ENCODE data around the gene SIDT1.

SIDT1 gene

DNA sequence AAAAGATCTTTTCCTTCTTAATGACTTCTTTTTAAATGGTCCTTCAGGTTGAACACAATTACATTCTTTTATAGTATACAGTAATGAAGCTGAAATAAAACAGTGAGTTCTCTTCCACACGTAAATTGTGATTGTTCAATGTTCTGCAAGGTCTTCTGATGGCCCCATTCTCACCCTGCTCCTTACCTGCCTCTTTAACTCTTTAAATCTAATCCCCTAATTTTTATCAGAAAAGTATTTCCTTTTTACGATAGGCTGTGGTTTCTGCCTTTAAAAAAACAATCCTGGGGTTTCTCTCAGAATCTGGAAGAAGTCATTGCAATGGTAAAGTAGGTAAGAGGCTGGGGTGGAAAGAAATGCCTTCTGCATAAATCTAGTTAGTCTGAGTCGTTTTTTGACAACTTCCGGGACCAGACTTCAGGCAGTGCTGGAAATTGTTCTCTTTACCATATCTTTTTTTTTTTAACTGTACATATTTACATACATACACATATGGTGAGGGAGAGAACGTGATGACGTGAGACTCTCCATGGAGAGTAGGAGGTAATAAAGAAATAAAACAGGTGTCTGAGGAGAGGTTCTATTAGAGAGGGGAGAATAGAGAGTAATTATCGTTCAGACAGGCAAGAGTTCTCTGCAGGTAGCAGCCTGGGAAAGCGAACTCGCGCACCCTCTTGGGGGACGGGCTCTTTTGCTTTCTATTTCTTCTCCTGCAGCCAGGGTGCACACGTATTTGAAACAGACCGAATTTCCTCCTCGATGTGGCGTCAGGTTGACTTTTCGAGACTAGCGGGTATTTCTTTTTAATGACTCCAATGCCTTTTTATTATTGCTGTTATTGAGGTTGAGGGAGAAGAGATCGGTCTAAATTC, at the start of gene SIDT1:
Gene SIDT1, plus strand, starts transcription at position 730 of the 872 bp plus-strand sequence. CDS start 467 bp downstream, outside the sequence.
- no peak for FAIRE-seq

DNA sequence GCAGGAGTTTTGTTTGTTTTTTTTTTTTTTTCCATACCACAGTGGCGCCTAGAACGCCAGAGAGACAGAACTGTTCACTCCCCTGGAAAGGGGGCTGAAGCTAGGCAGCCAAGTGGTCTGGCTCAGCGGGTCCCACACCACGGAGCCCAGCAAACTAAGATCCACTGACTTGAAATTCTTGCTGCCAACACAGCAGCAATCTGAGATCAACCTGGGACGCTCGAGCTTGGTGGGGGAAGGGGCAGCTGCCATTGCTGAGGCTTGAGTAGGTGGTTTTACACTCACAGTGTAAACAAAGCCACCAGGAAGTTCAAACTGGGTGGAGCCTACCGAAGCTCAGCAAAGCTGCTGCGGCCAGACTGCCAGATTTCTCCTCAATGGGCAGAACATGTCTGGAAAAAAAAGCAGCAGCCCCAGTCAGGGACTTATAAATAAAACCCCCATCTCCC, 47.2 kb upstream of the SIDT1 start:
- no peak for FAIRE-seq

DNA sequence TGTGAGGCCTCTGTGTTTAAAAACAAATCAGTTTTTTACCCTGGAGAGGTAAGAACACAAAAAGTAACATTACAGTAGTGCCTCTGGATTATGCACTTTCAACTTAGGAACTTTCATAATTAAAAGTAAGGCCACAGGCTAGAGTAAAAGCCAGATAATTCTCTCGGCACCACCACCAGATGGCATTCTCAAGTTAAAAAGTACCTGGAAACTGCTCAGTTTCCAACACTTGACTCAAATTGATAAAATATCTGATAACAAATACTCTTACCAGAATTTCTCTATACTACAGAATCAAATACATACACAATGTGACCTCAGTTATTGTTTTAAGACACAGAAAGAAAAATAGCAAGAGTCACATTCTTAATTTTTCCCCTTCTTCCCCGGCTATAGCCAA, 37.3 kb upstream of the SIDT1 start:
- FAIRE-seq = no peak

DNA sequence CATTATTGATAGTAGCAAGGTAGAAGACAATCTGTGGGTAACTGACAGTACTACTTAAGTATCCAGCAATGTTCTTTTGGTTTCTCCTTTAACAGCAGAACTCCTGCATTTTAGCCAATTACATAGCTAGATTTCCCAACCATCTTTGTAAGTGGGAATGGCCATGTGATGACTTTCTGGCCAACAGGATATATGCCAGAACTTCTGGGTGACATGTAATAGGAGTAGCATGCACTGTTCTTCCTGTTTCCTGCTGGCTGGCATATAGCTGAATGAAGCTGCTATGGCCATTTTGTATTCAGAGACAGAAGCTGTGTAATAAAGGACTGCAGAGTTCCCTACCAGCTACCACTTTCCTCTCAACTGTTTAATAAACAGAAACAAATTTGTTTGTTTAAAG, 35.4 kb upstream of the SIDT1 start:
- FAIRE-seq = no peak

DNA sequence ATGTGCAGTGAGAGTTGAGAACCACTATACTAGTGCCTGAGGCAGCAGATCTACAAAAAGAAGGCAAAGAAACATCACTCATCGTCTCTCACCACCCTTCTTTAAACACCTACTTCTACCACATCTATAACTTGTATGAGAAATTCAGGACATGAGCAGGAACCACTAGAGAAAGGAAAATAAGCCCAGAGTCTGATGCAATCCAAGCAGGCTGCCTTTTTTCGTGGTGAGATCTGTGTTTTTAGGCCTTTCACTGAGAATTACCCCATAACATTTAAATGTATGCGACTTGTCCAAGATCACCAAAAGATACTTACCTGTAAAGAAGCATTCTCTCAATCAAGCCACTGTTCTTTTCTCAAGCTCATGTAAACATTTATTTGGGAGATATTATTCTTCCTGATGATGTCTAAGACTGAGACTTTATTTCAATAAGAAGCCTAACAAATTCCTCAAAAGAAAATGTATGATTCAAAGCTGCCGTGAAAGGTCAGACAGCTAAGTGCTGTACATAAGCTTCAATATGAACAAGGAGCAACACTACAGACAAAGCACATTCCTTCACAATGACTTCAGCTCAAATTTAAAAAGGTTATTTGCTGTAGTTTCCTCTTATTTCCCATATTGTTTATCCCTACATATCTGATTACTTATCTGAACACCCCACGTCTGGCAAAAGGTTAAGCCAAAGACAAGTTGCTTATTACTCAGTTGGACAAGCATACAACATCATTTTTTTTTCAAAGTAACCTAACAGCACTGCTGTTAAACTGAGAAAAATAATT, 33.9 kb upstream of the SIDT1 start:
- FAIRE-seq = no peak

DNA sequence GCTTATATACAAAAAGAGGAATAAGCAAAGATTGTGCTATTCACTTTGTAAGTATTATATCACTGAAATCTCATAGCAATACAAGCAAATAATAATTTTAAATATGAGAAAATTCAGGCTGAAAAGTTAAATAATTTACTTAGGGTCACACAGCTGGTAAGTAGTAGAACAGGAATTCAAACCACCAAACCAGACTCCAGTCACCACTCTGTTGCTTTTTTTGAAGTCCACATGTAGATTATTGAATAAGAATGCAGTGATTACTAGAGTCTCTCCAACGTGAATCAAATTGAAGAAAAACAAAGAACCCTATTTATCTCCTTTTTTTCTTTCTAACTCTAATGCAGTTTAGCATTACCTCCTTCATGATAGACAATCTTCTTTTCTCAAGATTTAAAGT, 33.3 kb upstream of the SIDT1 start:
- FAIRE-seq = no peak

DNA sequence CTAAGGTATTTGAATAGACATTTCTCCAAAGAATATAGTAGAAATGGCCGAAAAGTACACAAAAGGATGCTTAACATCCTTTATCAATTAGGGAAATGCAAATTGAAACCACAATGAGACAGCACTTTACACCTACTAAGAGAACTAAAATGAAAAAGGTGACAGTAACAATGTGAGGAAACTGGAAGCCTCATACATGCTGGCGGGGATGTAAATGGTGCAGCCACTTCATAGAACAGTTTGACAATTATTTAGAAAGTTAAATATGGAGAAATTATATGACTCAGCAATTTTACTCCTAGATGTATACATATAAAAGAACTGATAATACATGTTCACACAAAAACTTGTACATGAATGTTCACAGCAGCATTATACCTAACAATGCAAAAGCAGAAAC, 30.8 kb upstream of the SIDT1 start:
- FAIRE-seq = no peak

DNA sequence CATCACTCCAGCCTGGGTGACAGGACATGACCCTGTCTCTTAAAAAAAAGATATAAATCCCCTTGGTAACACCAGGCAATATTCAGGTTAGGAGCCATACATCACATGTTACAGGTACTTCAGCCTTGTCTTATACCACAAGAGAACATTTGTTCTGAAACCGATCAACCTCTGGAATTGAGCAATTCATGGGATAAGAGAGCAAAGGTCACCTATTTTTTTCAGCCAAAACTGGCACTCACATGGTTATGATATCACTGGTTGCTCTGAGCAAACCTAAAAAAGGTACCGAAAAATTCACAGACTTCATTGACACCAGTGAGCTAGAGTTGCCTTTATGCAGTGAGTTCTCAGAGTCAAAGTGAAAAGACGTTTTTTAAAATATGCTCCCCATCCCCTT, 26.5 kb upstream of the SIDT1 start:
- FAIRE-seq = no peak

DNA sequence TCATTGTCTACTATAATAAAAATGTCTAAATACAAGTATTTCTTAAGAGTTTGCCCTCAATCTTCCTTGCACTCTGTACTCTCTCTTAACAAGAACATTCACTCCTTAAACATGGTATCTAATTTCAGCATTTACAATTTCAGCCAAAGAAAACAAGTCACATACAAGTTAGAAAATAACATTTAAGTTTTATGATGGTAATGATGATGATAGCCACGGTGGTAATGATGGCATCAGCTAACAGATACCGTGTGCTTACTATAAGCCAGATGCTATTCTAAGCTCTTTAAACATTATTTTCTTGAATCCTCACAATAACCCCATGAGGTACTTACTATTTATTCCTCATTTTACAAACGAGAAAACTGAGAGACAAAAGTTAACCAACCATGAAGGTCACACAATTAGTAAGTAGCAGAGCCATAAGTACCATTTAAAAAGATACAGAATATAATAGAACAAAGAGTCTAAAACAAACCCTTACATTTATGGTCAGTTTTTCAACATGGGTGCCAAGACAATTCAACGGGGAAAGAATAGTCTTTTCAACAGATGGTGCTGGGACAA, 24.8 kb upstream of the SIDT1 start:
- FAIRE-seq = no peak

DNA sequence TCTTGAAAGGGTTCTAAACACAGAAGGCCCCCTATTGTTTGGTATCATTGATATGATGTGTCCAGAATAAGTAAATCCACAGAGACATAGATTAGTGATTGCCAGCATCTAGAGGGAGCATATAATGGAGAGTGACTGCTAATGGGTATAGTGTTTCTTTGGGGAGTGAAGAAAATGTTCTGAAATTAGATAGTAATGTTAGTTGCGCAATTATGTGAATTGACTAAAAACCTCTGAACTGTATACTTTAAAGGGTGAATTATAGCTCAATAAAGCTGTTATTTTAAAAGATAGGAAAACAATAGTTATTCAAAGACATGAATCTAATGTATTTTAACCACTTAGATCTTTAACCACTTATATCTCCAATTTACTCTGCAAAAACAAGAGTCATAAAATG, 23.4 kb upstream of the SIDT1 start:
- no peak for FAIRE-seq

DNA sequence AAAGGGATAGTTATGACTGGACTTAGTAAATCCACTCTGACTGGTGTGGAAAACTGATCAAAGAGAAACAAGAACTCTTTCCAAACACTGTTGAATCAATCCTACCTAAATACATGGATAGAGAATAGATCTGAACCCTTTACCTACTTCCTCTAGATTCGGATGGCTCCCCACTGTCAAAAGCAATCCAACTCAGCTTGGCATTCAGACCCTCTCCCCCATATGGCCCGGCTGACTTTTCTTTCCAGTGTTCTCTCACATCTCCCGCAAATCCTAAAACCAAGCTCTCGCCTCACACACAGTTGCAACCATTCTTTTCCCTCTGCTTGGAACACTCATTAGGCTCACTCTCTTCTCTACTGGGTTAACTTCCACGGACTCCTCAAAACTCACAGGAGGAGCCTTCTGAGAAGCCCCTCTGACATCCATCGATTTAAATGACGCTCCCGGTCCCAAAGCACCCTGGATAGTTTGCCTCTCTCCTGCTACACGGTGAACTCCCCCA, 18.0 kb upstream of the SIDT1 start:
- no peak for FAIRE-seq

DNA sequence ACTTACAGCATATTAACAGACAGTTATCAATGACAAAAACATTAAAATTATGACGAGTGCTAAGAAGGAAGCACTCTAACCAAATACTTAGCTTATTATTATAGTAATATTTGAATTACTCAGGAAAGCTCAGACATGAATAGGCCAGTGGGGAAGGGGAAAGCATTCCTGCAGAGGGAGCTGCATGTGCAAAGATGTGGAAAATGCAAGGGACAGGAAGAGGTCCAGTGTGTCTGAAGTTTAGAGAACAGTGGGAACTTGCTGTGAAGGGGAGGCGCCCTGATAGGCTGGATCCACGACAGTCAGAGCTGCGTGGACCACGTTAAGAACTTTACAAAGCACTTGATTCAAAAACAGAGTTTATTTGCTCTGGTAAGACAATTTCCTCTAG, 16.2 kb upstream of the SIDT1 start:
- FAIRE-seq = no peak

DNA sequence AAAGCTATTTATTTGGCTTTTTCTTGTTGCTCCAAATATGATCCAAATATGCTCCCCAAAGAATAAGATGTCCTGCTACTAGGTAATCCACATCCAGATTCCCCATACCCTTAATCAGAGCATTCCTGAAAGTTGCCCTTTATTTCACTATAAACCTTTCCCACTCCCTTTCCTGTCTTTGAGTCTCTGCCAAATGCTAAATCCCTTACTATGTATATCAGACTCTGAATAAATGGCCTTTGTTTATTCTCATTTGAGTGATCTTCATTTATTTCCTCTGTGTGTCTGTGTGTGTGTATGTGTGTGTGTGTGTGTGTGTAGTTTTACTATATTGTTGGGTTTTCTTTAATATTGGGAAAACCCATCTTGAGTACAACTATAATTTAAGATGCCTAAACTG, 10.4 kb upstream of the SIDT1 start:
- FAIRE-seq = no peak

DNA sequence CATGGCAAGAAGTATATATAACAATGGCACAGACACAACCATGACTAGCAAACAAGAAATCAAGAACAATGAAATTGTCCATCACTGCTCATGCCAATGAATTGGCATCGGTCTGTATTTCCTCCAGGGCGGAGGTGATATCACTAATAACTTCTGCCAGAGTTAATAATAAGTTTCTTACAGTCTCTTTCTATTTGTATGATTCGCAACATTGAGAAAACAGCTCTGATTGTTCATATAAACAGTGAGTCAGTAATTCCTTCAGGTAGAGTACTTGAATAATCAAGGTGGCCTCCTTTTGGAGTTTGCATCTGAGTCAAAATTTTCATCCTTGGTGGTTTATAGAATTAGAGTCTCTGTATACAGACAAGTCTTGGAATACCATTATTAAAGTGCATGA, 9.1 kb upstream of the SIDT1 start:
- no peak for FAIRE-seq

DNA sequence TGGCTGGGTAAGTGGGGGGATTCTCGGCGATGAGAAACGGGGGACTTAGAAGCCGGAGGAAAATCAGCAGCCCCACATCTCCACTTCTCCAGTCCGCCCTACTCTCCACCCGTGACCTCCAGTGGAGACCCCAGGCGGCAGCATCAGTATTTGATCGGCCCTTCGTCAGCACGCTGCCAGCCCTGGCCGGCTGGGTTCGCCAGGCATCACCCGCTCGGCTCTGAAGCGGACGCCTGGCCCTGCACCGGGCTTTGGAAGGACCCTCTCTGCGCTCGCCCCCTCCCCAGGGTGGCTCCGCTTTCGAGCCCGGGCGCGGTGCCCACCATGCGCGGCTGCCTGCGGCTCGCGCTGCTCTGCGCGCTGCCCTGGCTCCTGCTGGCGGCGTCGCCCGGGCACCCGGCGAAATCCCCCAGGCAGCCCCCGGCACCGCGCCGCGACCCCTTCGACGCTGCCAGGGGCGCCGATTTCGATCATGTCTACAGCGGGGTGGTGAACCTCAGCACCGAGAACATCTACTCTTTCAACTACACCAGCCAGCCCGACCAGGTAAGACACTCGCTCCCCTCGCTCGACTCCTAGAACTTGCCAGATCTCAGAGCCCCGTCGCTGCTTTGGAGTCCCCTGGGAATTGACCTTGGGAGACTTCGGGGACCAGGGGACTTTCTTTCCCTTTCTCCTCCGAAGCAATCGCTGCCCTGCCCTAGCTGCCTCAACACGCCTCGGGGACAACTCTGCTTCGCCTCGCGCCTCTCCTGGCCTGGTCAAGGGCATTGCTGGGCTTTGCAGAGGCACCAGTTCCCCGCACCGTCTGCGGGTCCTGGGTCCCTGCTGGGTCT, 561 bp downstream of the SIDT1 start:
- FAIRE-seq = no peak

DNA sequence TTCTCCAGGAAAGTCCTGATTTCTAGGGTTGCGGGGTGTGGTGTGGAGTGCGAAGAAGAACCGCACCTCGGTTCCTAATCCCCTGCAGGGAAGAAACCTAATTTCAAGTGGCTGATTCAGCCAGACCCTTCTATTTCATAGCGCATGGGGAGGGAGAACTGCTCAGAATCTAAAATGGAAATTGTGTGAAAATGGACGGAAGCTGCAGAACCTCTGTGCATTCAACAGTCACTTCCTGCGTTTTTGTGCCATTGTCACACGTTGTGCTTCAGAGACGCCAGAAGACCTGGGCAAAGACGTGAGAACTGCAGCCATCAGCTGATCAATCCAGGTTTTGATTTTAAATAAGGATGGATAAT, 1.2 kb downstream of the SIDT1 start:
- no peak for FAIRE-seq

DNA sequence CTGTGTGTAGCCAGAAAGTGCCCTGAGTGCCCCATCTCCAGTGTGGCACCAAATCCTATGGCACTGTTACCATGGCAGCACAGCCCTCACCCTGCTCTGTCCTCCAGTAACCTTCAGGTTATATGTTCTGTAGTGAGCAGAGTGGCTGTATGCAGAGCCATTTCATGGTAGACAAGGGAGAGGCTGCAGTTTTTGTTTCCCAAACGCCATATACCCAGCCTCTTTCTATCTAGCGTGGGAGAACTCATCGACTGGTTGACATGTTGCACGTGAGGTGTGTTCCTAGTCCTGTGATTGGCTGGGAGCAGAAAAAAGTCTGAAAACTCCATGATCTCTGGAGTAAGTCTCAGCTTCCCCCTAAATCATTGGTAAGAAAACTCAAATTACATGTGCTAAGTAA, 2.0 kb downstream of the SIDT1 start:
- no peak for FAIRE-seq

DNA sequence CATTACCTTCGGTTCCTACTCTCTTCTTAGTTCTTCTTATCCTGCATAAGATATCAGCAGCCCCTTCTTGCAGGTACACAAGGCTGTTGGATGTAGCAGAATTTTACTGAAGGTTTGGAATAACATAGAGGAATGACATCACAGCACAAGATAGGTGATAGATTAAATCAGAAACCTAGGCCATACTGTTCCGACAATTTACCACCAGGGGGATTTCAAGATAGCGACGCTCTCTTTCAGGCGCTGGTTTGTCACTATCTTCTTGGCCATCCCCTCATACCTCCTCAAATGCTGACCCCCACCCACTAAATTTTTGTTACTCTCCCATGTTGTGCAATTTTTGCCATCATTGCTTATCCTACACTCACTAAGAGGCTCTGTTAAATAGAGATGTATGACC, 3.5 kb downstream of the SIDT1 start:
- no peak for FAIRE-seq

DNA sequence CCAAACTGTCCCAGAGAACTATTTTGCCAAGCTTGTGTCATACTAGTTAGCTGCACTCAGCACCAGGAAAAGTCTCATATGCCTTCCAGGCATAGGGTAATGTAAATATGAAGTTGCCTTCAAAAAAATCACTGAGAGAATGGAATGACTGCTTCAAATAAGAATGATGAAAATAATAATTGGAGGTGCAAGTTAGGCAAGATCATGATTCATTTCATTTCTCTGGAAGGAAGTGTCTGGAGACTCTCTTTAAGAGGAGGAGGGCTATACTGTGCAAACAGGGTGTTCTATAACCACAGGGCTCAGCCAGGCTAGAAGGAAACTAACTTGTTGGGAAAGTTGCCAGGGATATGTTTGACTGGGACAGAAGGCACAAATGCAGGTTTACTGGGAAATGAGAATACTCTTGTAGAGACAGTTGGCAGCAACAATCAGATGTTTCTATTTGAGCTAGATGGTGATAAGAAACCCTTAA, 4.3 kb downstream of the SIDT1 start:
- no peak for FAIRE-seq

DNA sequence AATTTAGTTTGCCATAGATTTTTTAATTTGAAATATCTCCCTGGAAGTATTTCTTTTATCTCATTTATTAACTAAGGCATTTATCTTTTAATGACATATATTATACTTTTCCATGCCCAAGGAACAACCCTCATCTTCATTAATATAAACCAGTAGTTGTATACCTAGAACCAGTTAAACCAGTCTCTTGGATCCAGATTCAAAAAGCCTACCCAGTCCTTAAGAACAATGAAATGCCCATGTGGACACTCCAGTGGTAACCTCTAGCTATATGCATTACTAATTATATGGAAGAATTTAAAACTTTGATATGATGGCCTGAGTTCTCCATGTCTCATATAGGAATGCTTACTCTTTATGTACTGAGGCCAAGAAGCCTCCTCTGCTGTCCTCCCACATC, 4.8 kb downstream of the SIDT1 start:
- FAIRE-seq = no peak

DNA sequence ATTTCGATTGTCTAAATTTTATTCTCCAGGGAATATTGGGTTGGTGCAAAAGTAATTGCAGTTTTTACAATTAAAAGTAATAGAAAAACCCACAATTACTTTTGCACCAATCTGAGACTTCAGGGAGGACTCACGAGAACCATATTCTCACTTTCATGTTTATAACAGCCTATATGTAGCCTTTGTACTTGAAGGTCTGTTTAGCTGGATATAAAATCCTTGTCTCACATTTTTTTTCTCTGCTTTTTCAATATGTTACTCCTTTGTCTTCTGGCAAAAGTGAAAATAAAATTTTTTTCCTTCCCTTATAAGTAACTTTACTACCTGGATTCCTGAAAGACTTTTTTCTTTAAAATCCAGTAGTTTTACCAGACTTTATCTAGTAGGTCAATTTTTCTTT, 9.2 kb downstream of the SIDT1 start:
- no peak for FAIRE-seq

DNA sequence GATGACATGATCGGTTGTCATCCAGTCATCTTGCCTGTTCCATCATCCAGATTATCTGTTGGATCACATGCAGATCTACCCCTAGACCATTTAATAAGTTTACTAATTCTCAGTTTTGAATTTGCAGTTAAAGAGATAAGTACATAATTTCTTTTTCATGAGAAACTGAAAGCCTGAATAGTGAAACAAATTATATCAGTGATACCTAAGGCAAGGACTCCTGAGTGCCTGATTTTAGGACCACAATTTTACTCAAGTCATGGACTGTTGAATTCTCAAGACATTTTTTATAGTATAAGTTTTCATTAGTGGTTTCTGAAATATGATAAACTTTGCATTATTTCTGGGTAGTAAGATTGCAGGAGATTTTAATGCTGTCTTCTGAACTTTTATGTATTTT, 13.2 kb downstream of the SIDT1 start:
- FAIRE-seq = no peak

DNA sequence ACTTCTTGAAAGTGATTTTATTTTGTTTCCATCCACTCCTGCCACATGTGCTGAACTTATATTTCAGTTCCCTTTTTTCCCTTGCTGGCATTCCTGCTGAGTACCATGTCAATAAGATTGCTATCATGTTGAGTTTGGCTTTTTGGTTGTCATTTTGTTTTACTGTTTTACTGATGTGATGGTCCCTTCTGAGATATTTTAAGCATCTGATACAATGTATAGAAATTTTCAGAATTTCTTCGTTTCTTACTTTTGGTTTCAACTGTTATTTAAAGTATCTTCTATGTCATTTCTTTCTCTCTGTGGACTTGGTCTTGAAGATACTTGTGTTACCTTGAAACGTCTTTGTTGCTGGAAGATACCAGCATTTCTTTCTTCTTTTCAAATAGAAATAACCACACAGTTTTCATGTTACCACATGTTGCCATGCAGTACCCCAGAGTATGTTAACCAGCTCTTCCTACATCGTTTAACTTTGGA, 14.1 kb downstream of the SIDT1 start:
- no peak for FAIRE-seq

Data from TTC549 (cell line).